ENCODE data around the gene EN1.

Gene EN1

GRCh38 chr2:118816669-118817068 lies 30.8 kb downstream of the EN1 start:
- DNase-seq, result no peak

- no peak for DNase-seq
Measured at GRCh38 chr2:118815731-118816130, 31.7 kb downstream of the EN1 start.

DNA sequence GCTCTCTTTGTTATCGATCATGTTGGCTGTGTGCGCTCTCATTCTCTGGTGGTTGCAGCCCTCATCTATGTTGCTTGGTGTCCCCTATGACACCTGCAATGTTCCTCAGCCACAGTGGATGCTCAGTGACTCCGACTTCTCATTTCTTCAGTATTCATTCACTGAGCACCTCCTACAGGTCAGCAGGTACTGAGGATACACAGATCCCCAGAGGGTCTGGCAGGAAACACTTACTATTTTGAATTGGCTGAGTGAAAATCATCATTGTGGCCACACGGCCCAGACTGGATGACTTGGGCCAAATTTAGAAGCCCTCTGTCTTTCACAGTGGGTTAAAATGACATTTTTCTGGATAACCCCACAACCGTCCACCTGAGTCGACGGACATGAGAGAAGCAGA lies 32.1 kb downstream of the EN1 start:
- no peak for DNase-seq

DNA sequence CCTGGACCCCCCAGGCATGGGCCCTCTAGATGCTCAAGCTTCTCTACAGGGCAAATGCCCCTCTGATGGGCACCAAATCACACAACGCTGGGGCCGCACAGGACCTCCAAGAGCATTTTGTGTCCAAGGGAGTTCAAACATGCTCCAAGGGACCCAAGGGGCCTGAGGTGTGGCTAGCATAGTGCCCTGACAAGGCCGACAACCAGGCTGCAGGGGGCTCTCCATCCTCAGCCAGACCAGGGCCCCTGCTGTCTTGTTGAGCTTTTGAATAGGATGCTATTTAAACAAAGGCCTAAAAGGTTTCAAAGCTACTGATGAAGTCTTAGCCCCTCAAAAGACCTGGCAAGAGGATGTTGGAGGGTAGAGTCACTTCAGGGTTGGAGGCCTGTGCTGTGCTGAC lies 33.1 kb downstream of the EN1 start:
- no peak for DNase-seq

DNA sequence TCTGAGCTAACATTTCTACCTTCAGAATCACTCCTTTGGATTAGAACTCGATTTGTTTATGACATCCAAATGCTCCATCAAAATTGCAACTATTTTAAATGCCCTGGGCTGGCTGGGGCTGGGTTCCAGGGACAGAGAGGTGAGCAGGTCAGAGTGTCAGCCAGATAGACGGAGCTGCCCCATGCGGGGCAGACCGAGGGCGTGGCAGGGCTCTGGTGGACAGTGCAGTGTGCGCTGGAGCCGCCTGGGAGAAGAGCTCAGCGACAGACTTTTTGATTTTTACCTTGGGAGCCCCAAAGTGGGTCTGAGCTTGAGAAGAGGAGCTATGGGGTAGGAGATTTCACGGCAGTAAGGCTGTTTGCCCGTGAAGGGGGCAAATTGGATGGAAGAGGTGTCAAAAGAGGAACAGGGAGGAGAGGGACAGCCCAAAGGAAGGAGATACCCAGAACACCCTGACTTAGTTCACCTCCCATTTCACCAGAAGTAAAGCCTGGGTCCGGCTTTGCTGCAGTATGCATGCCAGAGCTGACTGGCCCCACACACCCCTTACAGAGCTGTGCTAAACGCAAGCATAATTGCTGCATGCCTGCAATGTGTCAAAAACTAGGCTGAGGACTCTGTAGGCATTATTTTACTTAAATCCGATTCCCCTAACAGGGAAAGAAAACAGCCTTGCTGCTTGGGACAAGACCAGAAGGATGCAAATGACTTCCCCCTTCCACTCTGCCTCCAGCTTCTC lies 33.7 kb downstream of the EN1 start:
- DNase-seq, result no peak

DNA sequence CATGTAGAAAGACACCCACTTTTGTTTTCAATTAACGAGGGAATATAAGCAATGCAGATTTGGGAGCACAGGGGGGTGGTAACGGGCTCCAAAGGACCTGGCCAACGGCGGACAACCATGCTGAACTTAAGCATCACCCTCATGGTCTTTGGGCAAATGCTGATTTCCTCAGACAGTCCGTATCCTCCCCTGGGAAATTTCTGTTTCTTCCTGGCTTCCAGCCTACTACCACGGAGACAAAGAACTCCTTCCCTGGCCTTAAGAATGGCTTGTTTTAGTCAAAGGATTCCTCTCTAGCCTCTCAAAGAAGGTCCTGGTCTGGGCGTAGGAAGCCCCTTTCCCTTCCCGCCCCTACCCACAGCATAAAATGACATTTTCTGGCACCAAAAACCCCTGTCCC lies 34.3 kb downstream of the EN1 start:
- no peak for DNase-seq

- no peak for DNase-seq
Measured at GRCh38 chr2:118812552-118812951, 34.9 kb downstream of the EN1 start.

GRCh38 chr2:118811514-118812115 lies 35.8 kb downstream of the EN1 start:
- no peak for DNase-seq

DNA sequence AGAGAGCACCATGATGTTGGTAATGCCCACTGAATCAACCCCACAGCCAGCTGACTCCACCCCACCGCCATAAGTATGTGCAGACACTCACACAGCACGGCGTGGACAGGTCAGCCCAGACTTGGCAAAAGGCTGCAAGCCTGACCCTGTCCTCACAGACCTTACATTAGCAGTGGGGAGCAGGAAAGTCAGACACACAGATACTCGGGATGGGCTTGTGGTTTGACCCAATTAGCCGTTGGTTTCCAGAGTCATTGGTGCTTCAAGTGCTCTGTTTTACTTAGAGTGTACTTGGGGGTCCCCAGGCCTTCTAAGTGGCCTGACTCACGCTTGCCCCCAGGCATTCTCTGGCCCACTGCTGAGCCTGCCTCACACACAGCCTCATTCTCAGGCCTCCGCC lies 36.7 kb downstream of the EN1 start:
- DNase-seq, result no peak

DNA sequence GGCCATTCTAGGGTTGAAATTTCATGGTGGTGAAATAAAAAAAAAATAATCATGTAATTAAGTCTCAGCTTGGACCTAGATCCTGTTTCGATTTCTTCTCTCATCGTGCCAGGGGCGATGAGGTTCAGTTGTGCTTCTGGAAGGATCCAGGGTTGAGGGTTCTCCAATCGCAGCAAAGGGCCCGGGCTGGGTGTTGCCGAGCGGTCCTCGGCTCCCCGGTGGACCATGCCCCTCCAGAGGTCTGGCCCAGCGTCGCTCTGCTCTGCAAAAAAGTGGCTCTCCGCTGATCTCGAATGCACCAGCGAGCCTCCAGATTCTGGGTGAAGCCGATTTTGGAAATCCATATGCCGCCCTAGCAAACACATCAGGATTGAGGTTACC lies 39.0 kb downstream of the EN1 start:
- DNase-seq, result no peak

DNA sequence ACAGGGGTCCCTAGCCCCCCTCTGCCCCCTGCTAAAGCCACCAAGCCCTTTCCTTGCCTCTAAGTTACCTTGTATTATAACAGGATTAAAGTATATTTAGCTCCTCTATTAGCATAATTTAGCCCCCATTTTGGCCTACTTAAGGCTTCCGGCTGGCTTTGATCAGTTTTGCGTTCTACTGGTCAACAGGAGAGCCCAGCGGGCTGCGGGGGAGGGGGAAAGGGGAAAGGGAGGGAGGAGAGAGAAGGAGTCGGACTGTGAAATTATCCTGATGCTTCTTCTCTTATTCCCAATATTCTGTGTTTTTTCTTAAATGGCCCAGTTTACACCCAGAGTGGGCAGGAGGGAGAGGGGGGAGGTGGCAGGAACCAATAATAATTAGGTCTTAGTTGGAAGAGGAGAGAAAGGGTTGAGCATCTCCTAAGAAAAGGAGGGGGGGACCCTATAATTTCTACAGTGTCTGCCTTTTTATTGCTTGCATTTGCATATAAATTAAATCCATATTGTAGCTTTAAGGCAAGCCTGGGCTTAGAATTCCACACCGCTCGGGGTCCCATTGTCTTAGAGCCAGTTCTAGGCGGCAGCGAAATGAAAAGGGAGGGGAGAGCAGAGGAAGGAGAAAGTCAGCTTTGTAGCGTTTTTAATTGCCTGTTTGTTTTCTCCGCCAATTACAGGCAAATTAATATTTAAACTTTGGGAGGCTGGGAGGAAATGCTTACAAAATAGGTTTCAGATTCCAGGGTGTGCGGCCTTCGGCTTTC lies 39.6 kb downstream of the EN1 start:
- no peak for DNase-seq

GRCh38 chr2:118806797-118807667 lies 40.4 kb downstream of the EN1 start:
- DNase-seq, result no peak

GRCh38 chr2:118805064-118805690 lies 42.3 kb downstream of the EN1 start:
- DNase-seq, result no peak

DNA sequence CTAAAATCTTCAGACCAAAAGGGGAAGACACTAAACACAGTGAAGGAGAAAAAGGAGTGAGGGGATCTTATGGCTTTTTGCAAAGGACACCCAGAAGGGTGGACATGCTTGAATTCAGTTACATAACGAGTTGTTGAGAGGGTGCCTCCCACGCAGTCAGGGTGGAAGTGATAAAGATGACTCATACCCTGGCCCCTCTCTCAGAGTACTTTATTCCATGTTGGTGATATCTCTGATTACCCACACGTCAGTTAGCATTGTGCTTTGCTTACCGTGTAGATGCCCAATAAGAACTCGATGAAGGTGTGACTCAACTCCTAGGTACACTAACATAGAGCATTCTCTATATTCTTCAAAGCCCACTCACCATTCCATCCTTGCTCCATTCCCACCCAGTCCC lies 44.4 kb downstream of the EN1 start:
- no peak for DNase-seq

- no peak for DNase-seq
Measured at GRCh38 chr2:118801151-118801550, 46.3 kb downstream of the EN1 start.

GRCh38 chr2:118800736-118801135 lies 46.7 kb downstream of the EN1 start:
- no peak for DNase-seq

DNA sequence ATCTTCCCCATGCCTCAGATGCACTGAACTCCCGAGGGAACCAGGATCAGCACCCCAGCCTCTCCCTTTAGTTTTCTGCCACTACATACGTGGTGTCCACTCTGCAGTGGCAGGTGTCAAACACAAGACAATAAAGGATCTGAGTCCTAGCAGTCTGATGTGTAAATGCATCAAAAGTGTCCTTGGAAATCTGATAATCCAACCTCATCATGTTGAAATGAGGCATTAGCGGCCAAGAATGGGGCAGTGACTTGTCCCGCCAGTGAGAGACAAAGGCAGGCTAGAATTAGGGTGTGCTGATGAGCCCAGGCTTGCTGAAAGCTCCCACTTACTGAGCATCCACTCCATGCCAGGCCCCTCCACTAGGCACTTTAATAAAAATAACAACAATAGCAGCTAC lies 52.9 kb downstream of the EN1 start:
- DNase-seq, result no peak

Measured in NCI-H187 treated with DMSO at 0.1 percent for 48 hours (cell line).